Esophagus squamous epithelium (tissue), 5 donors: ENCODE measurements around the gene TFEC. TPM values are rescaled to one million over a fixed set of nuclear protein-coding genes. Genes with fewer than 3 reads are reported as not detected.
"Not testable (repeated sequence)": the region's sequence is repeated elsewhere in the genome, so short reads cannot be mapped to it uniquely, and the experiment has no call there.

ENCODE experiments used
- DNase-seq: peaks from one replicate; lab custom pipeline; 2025; lab: John Stamatoyannopoulos, UW
- H3K27ac ChIP-seq, 4 donors: fragments of 200-600 bp; sonication (generic); one replicate each; pipeline ENCODE4 v1.5.1; 2016 to 2019; ENCODE audit warnings: mild to moderate bottlenecking in 1 of 4
- H3K27me3 ChIP-seq, 4 donors: fragments of 200-600 bp; sonication (generic); 1 replicate in 3 of 4; 2 replicates in 1 of 4; pipeline versions ENCODE4 v1.5.1 to v1.6.0; 2017 to 2021; ENCODE audit warnings: antibody characterized with exemption in 1 of 4
- H3K36me3 ChIP-seq, 3 donors: fragments of 200-600 bp; sonication (generic); one replicate each; pipeline ENCODE4 v1.5.1; 2016 to 2019
- H3K4me1 ChIP-seq, 3 donors: fragments of 200-600 bp; sonication (generic); one replicate each; pipeline ENCODE4 v1.5.1; 2017 to 2019
- H3K4me3 ChIP-seq, 4 donors: fragments of 200-600 bp; sonication (generic); 1 replicate in 3 of 4; 2 replicates in 1 of 4; pipeline ENCODE4 v1.5.1; 2016 to 2019; ENCODE audit warnings: mild to moderate bottlenecking in 2 of 4, moderate library complexity in 1 of 4
- H3K9me3 ChIP-seq, 3 donors: fragments of 200-600 bp; sonication (generic); one replicate each; pipeline ENCODE4 v1.5.1; 2016 to 2019
- CTCF ChIP-seq, 6 experiments: fragments of 450-650 bp in 4 of 6; fragments of 200-600 bp in 2 of 6; sonication (generic) in 2 of 6; IDR thresholded peaks; one replicate each; pipeline ENCODE4 v1.5.1; 2016 to 2019; ENCODE audit warnings: antibody characterized with exemption in 6 of 6, mild to moderate bottlenecking in 4 of 6, moderate library complexity in 4 of 6
- POLR2A ChIP-seq, 4 donors: fragments of 450-650 bp; IDR thresholded peaks; one replicate each; pipeline ENCODE4 v1.6.1; 2017; ENCODE audit warnings: antibody characterized with exemption in 4 of 4, mild to moderate bottlenecking in 4 of 4, moderate library complexity in 3 of 4
- WGBS, 2 donors: methylation state at CpG; one replicate each; pipeline ENCODE4 v1.1.5; 2018; 5-methylcytosine and 5-hydroxymethylcytosine counted together
- intact Hi-C: fragments of 100-400 bp; cut with DNase I; formaldehyde crosslinking; loops from one replicate; pipeline ENCODE4 v1.15.0; 2022
- total RNA-seq, 4 donors: library from RNA; depleted of rRNA; stranded (reverse); fragments of >200 nt; gene quantifications; one replicate each; pipeline ENCODE4 v1.1.0, GENCODE V29; 2016
- donor health status: DM: yes; HTN: yes; CAD: no.

Gene TFEC
- total RNA-seq, 4 donors from 2014 or later = 0.40 to 2.7 (median 1.6) TPM; not detected in 1

DNA sequence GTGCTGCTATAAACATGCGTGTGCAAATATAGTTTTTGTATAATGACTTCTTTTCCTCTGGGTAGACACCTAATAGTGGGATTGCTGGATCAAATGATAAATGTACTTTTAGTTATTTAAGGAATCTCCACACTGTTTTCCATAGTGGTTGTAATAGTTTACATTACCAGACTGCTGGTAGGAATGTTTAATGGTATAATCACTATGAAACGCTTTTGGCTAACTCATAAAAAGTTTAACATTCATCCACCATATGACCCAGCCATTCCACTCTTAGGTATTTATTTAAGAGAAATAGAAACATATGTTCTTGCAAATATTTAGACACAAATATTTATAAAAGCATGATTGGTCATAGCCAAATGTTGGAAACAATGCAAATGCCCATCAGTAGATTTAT is 32.1 kb upstream of the TFEC start:
- Histone ChIP-seq H3K36me3 (no peaks in the 10 kb centered on the region), H3K9me3 (no peaks in the 10 kb centered on the region), H3K27ac (no peak overlapping the region), H3K4me3 (no peak overlapping the region), H3K4me1 (no peaks in the 10 kb centered on the region), H3K27me3 (no peaks in the 10 kb centered on the region)
- DNase-seq = no peak
- WGBS, 2 donors = 66 to 72% methylated on average over 2 of the region's 2 CpGs
- TF ChIP-seq CTCF (IDR thresholded peaks at IDR 0.05) (no peak), POLR2A (IDR thresholded peaks at IDR 0.05) (no peak)
- intact Hi-C loops = no loop called here

GRCh38 chr7:116052006-116052405 is 21.4 kb upstream of the TFEC start:
- H3K36me3 ChIP-seq = no peaks in the 10 kb centered on the region
- 51 to 54% methylated on average over 2 of the region's 2 CpGs for WGBS, 2 donors
- no peak overlapping the region for H3K27ac ChIP-seq
- H3K4me1 ChIP-seq = no peaks in the 10 kb centered on the region
- TF ChIP-seq CTCF (IDR thresholded peaks at IDR 0.05) = no peak
- TF ChIP-seq POLR2A (IDR thresholded peaks at IDR 0.05) = no peak
- H3K9me3 ChIP-seq = no peaks in the 10 kb centered on the region
- H3K27me3 ChIP-seq = no peaks in the 10 kb centered on the region
- H3K4me3 ChIP-seq = no peak overlapping the region
- intact Hi-C loops = no loop called here
- DNase-seq = no peak

DNA sequence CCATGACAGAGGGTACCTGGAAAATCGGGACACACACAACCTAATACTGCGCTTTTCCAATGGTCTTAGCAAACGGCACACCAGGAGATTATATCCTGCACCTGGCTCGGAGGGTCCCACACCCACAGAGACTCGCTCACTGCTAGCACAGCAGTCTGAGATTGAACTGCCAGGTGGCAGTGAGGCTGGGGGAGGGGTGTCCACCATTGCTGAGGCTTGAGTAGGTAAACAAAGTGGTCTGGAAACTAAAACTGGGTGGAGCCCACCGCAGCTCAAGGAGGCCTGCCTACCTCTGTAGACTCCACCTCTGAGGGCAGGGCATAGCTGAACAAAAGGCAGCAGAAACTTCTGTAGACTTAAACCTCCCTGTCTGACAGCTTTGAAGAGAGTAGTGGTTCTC is 16.7 kb upstream of the TFEC start:
- 80 to 82% methylated on average over 4 to 6 of the region's 6 CpGs for WGBS, 2 donors
- H3K27ac ChIP-seq, H3K4me1 ChIP-seq, H3K9me3 ChIP-seq, H3K27me3 ChIP-seq, intact Hi-C loops, H3K4me3 ChIP-seq, DNase-seq, H3K36me3 ChIP-seq: not testable (repeated sequence)

DNA sequence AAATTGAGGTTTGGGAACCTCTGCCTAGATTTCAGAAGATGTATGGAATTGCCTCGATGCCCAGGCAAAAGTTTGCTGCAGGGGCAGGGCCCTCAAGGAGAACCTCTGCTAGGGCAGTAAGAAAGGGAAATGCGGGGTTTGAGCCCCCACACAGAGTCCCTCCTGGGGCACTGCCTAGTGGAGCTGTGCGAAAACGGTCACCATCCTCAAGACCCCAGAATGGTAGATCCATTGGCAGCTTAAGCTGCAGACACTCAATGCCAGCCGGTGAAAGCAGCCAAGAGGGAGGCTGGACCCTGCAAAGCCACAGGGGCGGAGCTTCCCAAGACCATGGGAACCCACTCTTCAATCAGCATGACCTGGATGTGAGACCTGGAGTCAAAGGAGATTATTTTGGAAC is 15.0 kb upstream of the TFEC start:
- H3K27ac ChIP-seq = no peak overlapping the region
- H3K9me3 ChIP-seq = no peaks in the 10 kb centered on the region
- TF ChIP-seq POLR2A (IDR thresholded peaks at IDR 0.05) = no peak
- no peak for TF ChIP-seq CTCF (IDR thresholded peaks at IDR 0.05)
- WGBS, 2 donors = 72 to 79% methylated on average over 2 to 5 of the region's 6 CpGs
- no peaks in the 10 kb centered on the region for H3K27me3 ChIP-seq
- DNase-seq = no peak
- intact Hi-C loops = no loop called here
- no peaks in the 10 kb centered on the region for H3K36me3 ChIP-seq
- H3K4me3 ChIP-seq = no peak overlapping the region
- H3K4me1 ChIP-seq = no peaks in the 10 kb centered on the region

GRCh38 chr7:116041615-116042014 is 11.1 kb upstream of the TFEC start:
- Histone ChIP-seq H3K9me3 (no peaks in the 10 kb centered on the region), H3K36me3 (no peaks in the 10 kb centered on the region), H3K4me1 (no peaks in the 10 kb centered on the region), H3K27me3 (no peaks in the 10 kb centered on the region), H3K4me3 (no peak overlapping the region), H3K27ac (no peak overlapping the region)
- TF ChIP-seq CTCF (IDR thresholded peaks at IDR 0.05) = no peak
- no peak for TF ChIP-seq POLR2A (IDR thresholded peaks at IDR 0.05)
- WGBS, 2 donors = 39 to 68% methylated on average over 4 of the region's 4 CpGs
- DNase-seq = no peak
- intact Hi-C loops = no loop called here

GRCh38 chr7:116037401-116037800 is 6.8 kb upstream of the TFEC start:
- WGBS, 2 donors = 73 to 78% methylated on average over 2 of the region's 2 CpGs
- Histone ChIP-seq H3K27me3 (no peaks in the 10 kb centered on the region), H3K36me3 (no peaks in the 10 kb centered on the region), H3K27ac (no peak overlapping the region), H3K4me3 (no peak overlapping the region), H3K4me1 (no peaks in the 10 kb centered on the region), H3K9me3 (no peaks in the 10 kb centered on the region)
- intact Hi-C loops = no loop called here
- no peak for DNase-seq
- TF ChIP-seq POLR2A (IDR thresholded peaks at IDR 0.05) = no peak
- TF ChIP-seq CTCF (IDR thresholded peaks at IDR 0.05) = no peak
